HepG2 (cell line): Measurements from ENCODE around the gene PBX2. TPM values are rescaled to one million over a fixed set of nuclear protein-coding genes. Genes with fewer than 3 reads are reported as not detected.

Source experiments
- ETV5 ChIP-seq: IDR thresholded peaks from 2 replicates; pipeline ENCODE4 v1.6.1; 2018; ENCODE audit warnings: missing biosample characterization, missing genetic modification reagents, inconsistent platforms, borderline replicate concordance
- GABPA ChIP-seq, 2 experiments: IDR thresholded peaks; 2 replicates each; pipeline ENCODE4 v1.6.1; 2011 to 2016; ENCODE audit warnings: low read depth in 2 of 2, low read length in 1 of 2, missing biosample characterization in 1 of 2, missing genetic modification characterization in 1 of 2
- MED13 ChIP-seq: sonication (generic); formaldehyde crosslinking; IDR thresholded peaks from 2 replicates; pipeline ENCODE4 v1.5.0; 2020; ENCODE audit warnings: missing genetic modification reagents
- MIXL1 ChIP-seq: IDR thresholded peaks from 2 replicates; pipeline ENCODE4 v1.6.1; 2016
- MLLT10 ChIP-seq: sonication (generic); formaldehyde crosslinking; IDR thresholded peaks from 2 replicates; pipeline ENCODE4 v1.4.0; 2020; ENCODE audit warnings: missing genetic modification reagents
- RBFOX2 ChIP-seq: fragments of 200-400 bp; formaldehyde crosslinking; IDR thresholded peaks from 2 replicates; pipeline ENCODE4 v1.6.1; 2017; ENCODE audit warnings: low read depth, mild to moderate bottlenecking, low read length
- RBM22 ChIP-seq: fragments of 200-400 bp; formaldehyde crosslinking; optimal IDR thresholded peaks from 2 replicates; pipeline ENCODE3; 2017; ENCODE audit warnings: mild to moderate bottlenecking, low read length, moderate library complexity
- SP1 ChIP-seq, 2 experiments: fragments of 450-650 bp in 1 of 2; sonication (generic) in 1 of 2; formaldehyde crosslinking in 1 of 2; IDR thresholded peaks; 2 replicates each; pipeline versions ENCODE4 v1.4.0 to v1.6.1; 2016 to 2020; ENCODE audit warnings: missing genetic modification reagents in 1 of 2
- SRSF4 ChIP-seq: fragments of 200-400 bp; formaldehyde crosslinking; IDR thresholded peaks from one replicate; pipeline ENCODE4 v1.6.1; 2018; ENCODE audit warnings: mild to moderate bottlenecking, low read depth, low read length, moderate library complexity; ENCODE audit not compliant: poor library complexity, severe bottlenecking
- ZMAT3 ChIP-seq: sonication (generic); formaldehyde crosslinking; conservative IDR thresholded peaks from 2 replicates; pipeline ENCODE4 v1.7.0; 2021; ENCODE audit warnings: missing genetic modification reagents
- ZNF121 ChIP-seq: sonication (generic); formaldehyde crosslinking; IDR thresholded peaks from 2 replicates; pipeline ENCODE4 v1.5.0; 2020; ENCODE audit warnings: mild to moderate bottlenecking, missing genetic modification reagents
- ZNF431 ChIP-seq: sonication (generic); formaldehyde crosslinking; IDR thresholded peaks from 2 replicates; pipeline ENCODE4 v1.9.0; 2022; ENCODE audit warnings: missing genetic modification reagents, low read depth, mild to moderate bottlenecking, borderline replicate concordance
- ZNF773 ChIP-seq: sonication (generic); formaldehyde crosslinking; IDR thresholded peaks from 2 replicates; pipeline ENCODE4 v1.4.0; 2020; ENCODE audit warnings: missing genetic modification reagents, borderline replicate concordance
- ZNF776 ChIP-seq: sonication (generic); formaldehyde crosslinking; IDR thresholded peaks from 2 replicates; pipeline ENCODE4 v1.4.0; 2020; ENCODE audit warnings: mild to moderate bottlenecking, missing genetic modification reagents
- ZNF891 ChIP-seq: sonication (generic); formaldehyde crosslinking; IDR thresholded peaks from 2 replicates; pipeline ENCODE4 v1.5.0; 2020; ENCODE audit warnings: mild to moderate bottlenecking, missing genetic modification reagents
- polyA plus RNA-seq, 8 experiments: library from polyadenylated mRNA; depleted of rRNA in 3 of 8; stranded (reverse) in 7 of 8; unstranded in 1 of 8; fragments of >200 nt; fragmentation: Illumina TruSeq in 4 of 8; extraction: Trizol in 4 of 8; gene quantifications; 2 replicates each; pipeline versions ENCODE4 v1.2.1 to v1.2.3, GENCODE V29; 2011 to 2016; ENCODE audit warnings: low read depth in 4 of 8, missing spikeins in 1 of 8, mixed read lengths in 1 of 8; ENCODE audit not compliant: insufficient read depth in 1 of 8
- total RNA-seq, 5 experiments: library from RNA; depleted of rRNA; stranded (reverse); fragments of >200 nt; fragmentation: Illumina TruSeq; extraction: Trizol; gene quantifications; 2 replicates each; pipeline ENCODE4 v1.2.3, GENCODE V29; 2016; ENCODE audit warnings: low read depth in 1 of 5
- TF ChIP-seq, protein P1 (sequence below): sonication (generic); formaldehyde crosslinking; IDR thresholded peaks from 2 replicates; pipeline ENCODE4 v1.8.0; 2022; ENCODE audit warnings: mild to moderate bottlenecking, missing genetic modification reagents, moderate library complexity
- TF ChIP-seq, protein P2 (sequence below): IDR thresholded peaks from 2 replicates; pipeline ENCODE4 v1.6.1; 2016
- TF ChIP-seq, protein P3 (sequence below): sonication (generic); formaldehyde crosslinking; IDR thresholded peaks from 2 replicates; pipeline ENCODE4 v1.4.0; 2020; ENCODE audit warnings: mild to moderate bottlenecking, missing genetic modification reagents
- TF ChIP-seq, protein P4 (sequence below): sonication (generic); formaldehyde crosslinking; IDR thresholded peaks from 2 replicates; pipeline ENCODE4 v1.4.0; 2020; ENCODE audit warnings: missing genetic modification reagents

Gene PBX2
- total and polyA plus RNA-seq, 2 of the 13 experiments (the other 11 are each of a cell fraction or from before 2014, with no cell fraction given), result 42.3 to 77.8 TPM

DNA sequence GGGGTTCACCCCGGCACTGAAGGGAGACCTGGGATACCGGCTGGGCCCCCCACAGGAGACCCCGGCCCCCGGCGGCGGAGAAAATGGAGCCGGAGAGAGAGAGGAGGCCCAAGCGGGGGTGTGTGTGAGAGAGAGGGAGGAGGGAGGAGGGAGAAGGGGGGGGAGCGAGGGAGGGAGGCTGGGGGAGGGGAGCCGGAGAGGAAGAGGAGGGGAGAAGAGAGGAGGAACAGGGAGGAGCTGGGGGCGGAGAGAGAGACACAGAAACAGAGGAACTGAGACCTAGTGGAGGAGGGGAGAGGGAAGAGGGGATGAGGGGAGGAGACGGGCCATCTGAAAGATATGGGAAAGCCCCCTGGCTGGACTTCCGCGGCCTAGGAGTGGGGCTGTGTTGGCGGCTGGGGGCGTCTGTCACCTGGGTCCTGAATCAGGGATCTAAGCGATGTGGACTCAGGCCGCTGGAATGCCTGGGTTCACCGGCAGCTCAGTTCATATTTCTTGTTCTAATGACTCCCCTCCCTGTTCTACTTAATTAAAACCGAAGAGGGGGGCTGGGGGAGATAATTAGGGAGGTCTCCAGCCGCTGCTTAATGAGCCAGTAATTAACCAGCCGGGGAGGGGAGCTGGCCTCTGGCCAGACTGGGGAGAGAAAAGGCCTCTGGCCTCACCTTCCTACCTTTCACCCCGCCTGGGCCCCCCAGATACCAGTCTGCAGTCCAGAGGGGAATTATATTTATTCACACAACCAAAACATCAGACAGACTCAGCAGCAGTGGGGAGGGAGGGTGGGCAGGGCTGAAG, at the start of gene PBX2 (continued):
- TF ChIP-seq, protein P1, sequence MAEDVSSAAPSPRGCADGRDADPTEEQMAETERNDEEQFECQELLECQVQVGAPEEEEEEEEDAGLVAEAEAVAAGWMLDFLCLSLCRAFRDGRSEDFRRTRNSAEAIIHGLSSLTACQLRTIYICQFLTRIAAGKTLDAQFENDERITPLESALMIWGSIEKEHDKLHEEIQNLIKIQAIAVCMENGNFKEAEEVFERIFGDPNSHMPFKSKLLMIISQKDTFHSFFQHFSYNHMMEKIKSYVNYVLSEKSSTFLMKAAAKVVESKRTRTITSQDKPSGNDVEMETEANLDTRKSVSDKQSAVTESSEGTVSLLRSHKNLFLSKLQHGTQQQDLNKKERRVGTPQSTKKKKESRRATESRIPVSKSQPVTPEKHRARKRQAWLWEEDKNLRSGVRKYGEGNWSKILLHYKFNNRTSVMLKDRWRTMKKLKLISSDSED (CRISPR knock-in tag), result no peak
- TF ChIP-seq RBFOX2, result peak; percentile 38; the same call in 1 of the 2 replicates
- TF ChIP-seq ZNF773 (CRISPR knock-in tag), result no peak
- no peak for TF ChIP-seq ZNF431
- no peak for TF ChIP-seq SRSF4
- TF ChIP-seq ZNF776 (CRISPR knock-in tag), result 0 out of 2 replicates have a peak, but pooled peaks have one; percentile 61
- 0 out of 2 replicates have a peak, but pooled peaks have one; percentile 37 for TF ChIP-seq MED13 (CRISPR knock-in tag)
- TF ChIP-seq, protein P2, sequence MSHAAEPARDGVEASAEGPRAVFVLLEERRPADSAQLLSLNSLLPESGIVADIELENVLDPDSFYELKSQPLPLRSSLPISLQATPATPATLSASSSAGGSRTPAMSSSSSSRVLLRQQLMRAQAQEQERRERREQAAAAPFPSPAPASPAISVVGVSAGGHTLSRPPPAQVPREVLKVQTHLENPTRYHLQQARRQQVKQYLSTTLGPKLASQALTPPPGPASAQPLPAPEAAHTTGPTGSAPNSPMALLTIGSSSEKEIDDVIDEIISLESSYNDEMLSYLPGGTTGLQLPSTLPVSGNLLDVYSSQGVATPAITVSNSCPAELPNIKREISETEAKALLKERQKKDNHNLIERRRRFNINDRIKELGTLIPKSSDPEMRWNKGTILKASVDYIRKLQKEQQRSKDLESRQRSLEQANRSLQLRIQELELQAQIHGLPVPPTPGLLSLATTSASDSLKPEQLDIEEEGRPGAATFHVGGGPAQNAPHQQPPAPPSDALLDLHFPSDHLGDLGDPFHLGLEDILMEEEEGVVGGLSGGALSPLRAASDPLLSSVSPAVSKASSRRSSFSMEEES (CRISPR knock-in tag), result 0 out of 2 replicates have a peak, but pooled peaks have one; percentile 24
- peak; percentile 43; the same call in 1 of the 2 replicates for TF ChIP-seq ETV5 (CRISPR knock-in tag)
- TF ChIP-seq, protein P3, sequence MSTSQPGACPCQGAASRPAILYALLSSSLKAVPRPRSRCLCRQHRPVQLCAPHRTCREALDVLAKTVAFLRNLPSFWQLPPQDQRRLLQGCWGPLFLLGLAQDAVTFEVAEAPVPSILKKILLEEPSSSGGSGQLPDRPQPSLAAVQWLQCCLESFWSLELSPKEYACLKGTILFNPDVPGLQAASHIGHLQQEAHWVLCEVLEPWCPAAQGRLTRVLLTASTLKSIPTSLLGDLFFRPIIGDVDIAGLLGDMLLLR, result 0 out of 2 replicates have a peak, but pooled peaks have one; percentile 33
- 0 out of 2 replicates have a peak, but pooled peaks have one; percentile 47 for TF ChIP-seq ZMAT3 (CRISPR knock-in tag)
- no peak for TF ChIP-seq MLLT10 (CRISPR knock-in tag)
- TF ChIP-seq RBM22, result no peak
- TF ChIP-seq ZNF121 (CRISPR knock-in tag), result no peak
- no peak for TF ChIP-seq MIXL1 (CRISPR knock-in tag)
- TF ChIP-seq SP1 (IDR thresholded peaks at IDR 0.05), result no peak
- TF ChIP-seq SP1 (CRISPR knock-in tag; IDR thresholded peaks at IDR 0.05), result 0 out of 2 replicates have a peak, but pooled peaks have one; percentile 60
- TF ChIP-seq, protein P4, sequence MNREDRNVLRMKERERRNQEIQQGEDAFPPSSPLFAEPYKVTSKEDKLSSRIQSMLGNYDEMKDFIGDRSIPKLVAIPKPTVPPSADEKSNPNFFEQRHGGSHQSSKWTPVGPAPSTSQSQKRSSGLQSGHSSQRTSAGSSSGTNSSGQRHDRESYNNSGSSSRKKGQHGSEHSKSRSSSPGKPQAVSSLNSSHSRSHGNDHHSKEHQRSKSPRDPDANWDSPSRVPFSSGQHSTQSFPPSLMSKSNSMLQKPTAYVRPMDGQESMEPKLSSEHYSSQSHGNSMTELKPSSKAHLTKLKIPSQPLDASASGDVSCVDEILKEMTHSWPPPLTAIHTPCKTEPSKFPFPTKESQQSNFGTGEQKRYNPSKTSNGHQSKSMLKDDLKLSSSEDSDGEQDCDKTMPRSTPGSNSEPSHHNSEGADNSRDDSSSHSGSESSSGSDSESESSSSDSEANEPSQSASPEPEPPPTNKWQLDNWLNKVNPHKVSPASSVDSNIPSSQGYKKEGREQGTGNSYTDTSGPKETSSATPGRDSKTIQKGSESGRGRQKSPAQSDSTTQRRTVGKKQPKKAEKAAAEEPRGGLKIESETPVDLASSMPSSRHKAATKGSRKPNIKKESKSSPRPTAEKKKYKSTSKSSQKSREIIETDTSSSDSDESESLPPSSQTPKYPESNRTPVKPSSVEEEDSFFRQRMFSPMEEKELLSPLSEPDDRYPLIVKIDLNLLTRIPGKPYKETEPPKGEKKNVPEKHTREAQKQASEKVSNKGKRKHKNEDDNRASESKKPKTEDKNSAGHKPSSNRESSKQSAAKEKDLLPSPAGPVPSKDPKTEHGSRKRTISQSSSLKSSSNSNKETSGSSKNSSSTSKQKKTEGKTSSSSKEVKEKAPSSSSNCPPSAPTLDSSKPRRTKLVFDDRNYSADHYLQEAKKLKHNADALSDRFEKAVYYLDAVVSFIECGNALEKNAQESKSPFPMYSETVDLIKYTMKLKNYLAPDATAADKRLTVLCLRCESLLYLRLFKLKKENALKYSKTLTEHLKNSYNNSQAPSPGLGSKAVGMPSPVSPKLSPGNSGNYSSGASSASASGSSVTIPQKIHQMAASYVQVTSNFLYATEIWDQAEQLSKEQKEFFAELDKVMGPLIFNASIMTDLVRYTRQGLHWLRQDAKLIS (CRISPR knock-in tag), result no peak
- TF ChIP-seq ZNF891 (CRISPR knock-in tag), result peak; percentile 55; the same call in 1 of the 2 replicates
- TF ChIP-seq GABPA (IDR thresholded peaks at IDR 0.05; ENCODE audit: low read depth, low read length), result no peak
- peak; percentile 76 for TF ChIP-seq GABPA (CRISPR knock-in tag; IDR thresholded peaks at IDR 0.05; ENCODE audit: low read depth)
